WTC11 (cell line): ENCODE data around the gene MFN1. TPM values are rescaled to one million over a fixed set of nuclear protein-coding genes. Genes with fewer than 3 reads are reported as not detected.

Experiments used
- ATAC-seq: fragments of 200-7000 bp; cut with Tn5 transposase; 2 replicates; pipeline ENCODE4 v1.10.0; 2021; ENCODE audit warnings: mild to moderate bottlenecking, moderate library complexity
- CTCF ChIA-PET: fragments of 300-600 bp; sonication (Branson Sonifier 250); formaldehyde crosslinking; loops from one replicate; lab custom pipeline; 2021; ENCODE audit warnings: antibody characterized with exemption; lab: Charles Lee
- POLR2A ChIA-PET: fragments of 350-600 bp; sonication (Branson Sonifier 250); formaldehyde crosslinking; loops from one replicate; lab custom pipeline; 2021; ENCODE audit warnings: antibody characterized with exemption; lab: Charles Lee
- DNase-seq: peaks from one replicate; pipeline ENCODE4 v3.0.0; 2021; ENCODE audit warnings: low spot score
- H3K27ac Mint-ChIP-seq: 2 replicates; pipeline ENCODE4 v1.8.0; 2021; ENCODE audit warnings: mixed read lengths
- H3K27me3 Mint-ChIP-seq: 2 replicates; pipeline ENCODE4 v1.8.0; 2021; ENCODE audit warnings: low read depth, mild to moderate bottlenecking, moderate library complexity, mixed read lengths
- H3K36me3 Mint-ChIP-seq: 2 replicates; pipeline ENCODE4 v1.8.0; 2021; ENCODE audit warnings: mixed read lengths
- H3K4me1 Mint-ChIP-seq: 2 replicates; pipeline ENCODE4 v1.8.0; 2022; ENCODE audit warnings: mixed read lengths
- H3K4me3 Mint-ChIP-seq: 2 replicates; pipeline ENCODE4 v1.8.0; 2021; ENCODE audit warnings: mild to moderate bottlenecking, moderate library complexity, mixed read lengths
- H3K9me3 Mint-ChIP-seq: 2 replicates; pipeline ENCODE4 v1.8.0; 2021; ENCODE audit warnings: mixed read lengths
- ETV6 ChIP-seq: sonication (generic); formaldehyde crosslinking; IDR thresholded peaks from 2 replicates; pipeline ENCODE4 v1.8.1; 2022; ENCODE audit warnings: mild to moderate bottlenecking, missing genetic modification reagents
- GTF2I ChIP-seq: fragments of 250-450 bp; sonication (Bioruptor Pico); conservative IDR thresholded peaks from 2 replicates; pipeline ENCODE4 v1.4.0; 2021; ENCODE audit warnings: mild to moderate bottlenecking
- IRF2 ChIP-seq: sonication (generic); formaldehyde crosslinking; IDR thresholded peaks from 2 replicates; pipeline ENCODE4 v1.8.0; 2022; ENCODE audit warnings: low read depth, missing genetic modification reagents, borderline replicate concordance
- JUN ChIP-seq: sonication (generic); formaldehyde crosslinking; IDR thresholded peaks from 2 replicates; pipeline ENCODE4 v1.8.0; 2023; ENCODE audit warnings: mild to moderate bottlenecking, missing genetic modification reagents
- NFATC4 ChIP-seq: fragments of 250-450 bp; sonication (Bioruptor Pico); IDR thresholded peaks from 2 replicates; pipeline ENCODE4 v1.9.0; 2021; ENCODE audit warnings: mild to moderate bottlenecking
- NFE2L1 ChIP-seq: sonication (generic); formaldehyde crosslinking; IDR thresholded peaks from 2 replicates; pipeline ENCODE4 v1.8.1; 2023; ENCODE audit warnings: missing genetic modification reagents
- NR1H2 ChIP-seq: sonication (generic); formaldehyde crosslinking; IDR thresholded peaks from 2 replicates; pipeline ENCODE4 v1.9.0; 2021; ENCODE audit warnings: mild to moderate bottlenecking, moderate library complexity, missing genetic modification reagents
- PRDM15 ChIP-seq: sonication (generic); formaldehyde crosslinking; IDR thresholded peaks from 2 replicates; pipeline ENCODE4 v1.8.0; 2022; ENCODE audit warnings: missing genetic modification reagents
- TCF7 ChIP-seq: sonication (generic); formaldehyde crosslinking; IDR thresholded peaks from 2 replicates; pipeline ENCODE4 v1.8.0; 2022; ENCODE audit warnings: mild to moderate bottlenecking, low read depth, missing genetic modification reagents, moderate library complexity
- TEAD4 ChIP-seq: sonication (generic); formaldehyde crosslinking; IDR thresholded peaks from 2 replicates; pipeline ENCODE4 v1.8.0; 2022; ENCODE audit warnings: mild to moderate bottlenecking, missing genetic modification reagents
- ZNF121 ChIP-seq: sonication (generic); formaldehyde crosslinking; IDR thresholded peaks from 2 replicates; pipeline ENCODE4 v1.8.0; 2023; ENCODE audit warnings: missing genetic modification reagents
- ZNF232 ChIP-seq: sonication (generic); formaldehyde crosslinking; IDR thresholded peaks from 2 replicates; pipeline ENCODE4 v1.8.0; 2022; ENCODE audit warnings: mild to moderate bottlenecking, missing genetic modification reagents
- ZNF281 ChIP-seq: sonication (generic); formaldehyde crosslinking; IDR thresholded peaks from 2 replicates; pipeline ENCODE4 v1.8.0; 2023; ENCODE audit warnings: mild to moderate bottlenecking, missing genetic modification reagents
- ZNF396 ChIP-seq: fragments of 250-450 bp; sonication (Bioruptor Pico); IDR thresholded peaks from 2 replicates; pipeline ENCODE4 v1.8.0; 2021; ENCODE audit warnings: mild to moderate bottlenecking, moderate library complexity, borderline replicate concordance
- ZNF416 ChIP-seq: fragments of 250-450 bp; sonication (Bioruptor Pico); IDR thresholded peaks from 2 replicates; pipeline ENCODE4 v1.9.0; 2021; ENCODE audit warnings: mild to moderate bottlenecking, inconsistent platforms
- ZNF423 ChIP-seq: fragments of 250-450 bp; sonication (Bioruptor Pico); IDR thresholded peaks from 2 replicates; pipeline ENCODE4 v2.1.2; 2022; ENCODE audit warnings: mild to moderate bottlenecking, moderate library complexity
- ZSCAN18 ChIP-seq: fragments of 250-450 bp; sonication (Bioruptor Pico); IDR thresholded peaks from 2 replicates; pipeline ENCODE4 v2.1.2; 2022; ENCODE audit warnings: mild to moderate bottlenecking, moderate library complexity
- total RNA-seq: library from RNA; stranded (reverse); gene quantifications from 3 replicates; pipeline ENCODE4 v1.2.3, GENCODE V29; 2021
- TF ChIP-seq, protein P1 (sequence below): sonication (generic); formaldehyde crosslinking; IDR thresholded peaks from 2 replicates; pipeline ENCODE4 v1.8.1; 2023; ENCODE audit warnings: mild to moderate bottlenecking, missing genetic modification reagents
- TF ChIP-seq, protein P2 (sequence below): sonication (generic); formaldehyde crosslinking; IDR thresholded peaks from 2 replicates; pipeline ENCODE4 v1.8.1; 2023; ENCODE audit warnings: mild to moderate bottlenecking, missing genetic modification reagents, moderate library complexity

MFN1 gene
- total RNA-seq, 1 experiment from 2014 or later, result 42.7 TPM

DNA sequence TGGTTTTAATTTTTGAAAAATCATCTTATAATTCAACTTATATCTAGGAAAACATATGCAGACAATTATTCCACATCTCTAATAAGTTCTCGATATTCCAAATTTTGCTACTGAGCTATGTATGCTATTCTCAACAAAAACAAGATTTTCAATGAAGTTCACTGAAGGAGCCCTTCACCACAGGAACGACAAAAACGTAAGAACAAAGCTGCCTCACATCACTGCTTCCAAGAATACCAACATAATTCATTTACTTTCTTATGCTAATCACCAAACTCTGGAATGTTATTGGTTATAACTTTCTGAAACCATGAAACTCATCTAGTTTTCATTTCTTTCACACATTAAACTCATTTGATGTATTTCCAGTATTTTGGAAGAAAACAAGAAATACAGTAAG, 54.1 kb downstream of the MFN1 start:
- POLR2A ChIA-PET, result no interaction called here
- Mint-ChIP-seq H3K4me1 (peaks cover 44% of the 10 kb centered on the region), H3K4me3 (no peak overlapping the region), H3K27me3 (no peaks in the 10 kb centered on the region), H3K27ac (no peak overlapping the region), H3K36me3 (peaks cover 11% of the 10 kb centered on the region; the same call in 1 of the 2 replicates), H3K9me3 (no peaks in the 10 kb centered on the region)
- CTCF ChIA-PET, result interaction anchor here (1.8 kb wide), 1 partner anchor 248 kb away, joined by 5 read pairs; no protein-coding TSS in a partner anchor
- no peak for DNase-seq
- ATAC-seq, result no peak
- TF ChIP-seq PRDM15 (CRISPR knock-in tag) (no peak), ZNF416 (no peak)

- ChIA-PET CTCF (interaction anchor here (1.8 kb wide), 1 partner anchor 247 kb away, joined by 5 read pairs; no protein-coding TSS in a partner anchor), POLR2A (interaction anchor here (0.6 kb wide), 1 partner anchor 1460 kb away, joined by 3 read pairs; no protein-coding TSS in a partner anchor)
- Mint-ChIP-seq H3K9me3 (no peaks in the 10 kb centered on the region), H3K27me3 (no peaks in the 10 kb centered on the region), H3K27ac (peak overlapping the region; percentile 98), H3K4me3 (no peak overlapping the region), H3K36me3 (peaks cover 11% of the 10 kb centered on the region; the same call in 1 of the 2 replicates), H3K4me1 (peaks cover 44% of the 10 kb centered on the region)
- ATAC-seq (peak; percentile 12; the same call in 1 of the 2 replicates), DNase-seq (no peak)
- TF ChIP-seq IRF2 (CRISPR knock-in tag), result no peak
These were observed 55.5 kb downstream of the MFN1 start for GRCh38 chr3:179402963-179403362.

DNA sequence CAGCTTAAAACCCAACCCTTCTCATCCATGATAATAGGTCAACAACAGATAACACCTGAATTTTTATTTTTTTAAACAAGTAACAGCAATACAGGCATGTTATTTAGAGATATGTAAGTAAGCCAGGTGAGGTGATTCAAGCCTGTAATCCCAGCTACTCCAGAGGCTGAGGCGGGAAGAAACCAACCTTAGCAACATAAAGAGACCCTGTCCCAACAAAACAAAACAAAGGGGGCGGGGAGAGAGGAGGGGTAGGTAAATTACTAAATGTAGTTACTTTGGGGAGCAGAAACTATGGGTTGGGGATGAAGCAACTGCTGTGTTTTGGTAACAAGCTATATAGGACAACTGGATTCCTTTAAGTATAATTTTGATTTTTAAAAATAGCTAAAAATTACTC, 56.8 kb downstream of the MFN1 start:
- POLR2A ChIA-PET, result no interaction called here
- ATAC-seq (peak; percentile 72), DNase-seq (no peak)
- Mint-ChIP-seq H3K4me3 (no peak overlapping the region), H3K27me3 (no peaks in the 10 kb centered on the region), H3K27ac (0 out of 2 replicates have a peak overlapping the region, but pooled peaks have one; percentile 32), H3K9me3 (no peaks in the 10 kb centered on the region), H3K36me3 (peaks cover 11% of the 10 kb centered on the region; the same call in 1 of the 2 replicates), H3K4me1 (peaks cover 44% of the 10 kb centered on the region)
- TF ChIP-seq ZNF121 (CRISPR knock-in tag) (no peak), TCF7 (no peak)
- CTCF ChIA-PET, result no interaction called here

- Mint-ChIP-seq H3K9me3 (no peaks in the 10 kb centered on the region), H3K4me1 (peaks cover 9% of the 10 kb centered on the region), H3K27me3 (no peaks in the 10 kb centered on the region), H3K36me3 (peaks cover 3% of the 10 kb centered on the region)
- POLR2A ChIA-PET, result no interaction called here
- ATAC-seq, result peak; percentile 66
- CTCF ChIA-PET, result interaction anchor here (0.6 kb wide), 1 partner anchor 16 kb away, joined by 5 read pairs; no protein-coding TSS in a partner anchor
- TF ChIP-seq ZNF232 (no peak), NR1H2 (CRISPR knock-in tag) (no peak), ZNF396 (CRISPR knock-in tag) (no peak), TEAD4 (CRISPR knock-in tag) (no peak), ZNF121 (CRISPR knock-in tag) (no peak), ZSCAN18 (CRISPR knock-in tag) (no peak), GTF2I (no peak), NFE2L1 (CRISPR knock-in tag) (no peak), ZNF423 (CRISPR knock-in tag) (no peak), NFATC4 (CRISPR knock-in tag) (no peak), ETV6 (CRISPR knock-in tag) (no peak), JUN (CRISPR knock-in tag) (no peak), ZNF281 (CRISPR knock-in tag) (no peak)
- TF ChIP-seq, protein P1, sequence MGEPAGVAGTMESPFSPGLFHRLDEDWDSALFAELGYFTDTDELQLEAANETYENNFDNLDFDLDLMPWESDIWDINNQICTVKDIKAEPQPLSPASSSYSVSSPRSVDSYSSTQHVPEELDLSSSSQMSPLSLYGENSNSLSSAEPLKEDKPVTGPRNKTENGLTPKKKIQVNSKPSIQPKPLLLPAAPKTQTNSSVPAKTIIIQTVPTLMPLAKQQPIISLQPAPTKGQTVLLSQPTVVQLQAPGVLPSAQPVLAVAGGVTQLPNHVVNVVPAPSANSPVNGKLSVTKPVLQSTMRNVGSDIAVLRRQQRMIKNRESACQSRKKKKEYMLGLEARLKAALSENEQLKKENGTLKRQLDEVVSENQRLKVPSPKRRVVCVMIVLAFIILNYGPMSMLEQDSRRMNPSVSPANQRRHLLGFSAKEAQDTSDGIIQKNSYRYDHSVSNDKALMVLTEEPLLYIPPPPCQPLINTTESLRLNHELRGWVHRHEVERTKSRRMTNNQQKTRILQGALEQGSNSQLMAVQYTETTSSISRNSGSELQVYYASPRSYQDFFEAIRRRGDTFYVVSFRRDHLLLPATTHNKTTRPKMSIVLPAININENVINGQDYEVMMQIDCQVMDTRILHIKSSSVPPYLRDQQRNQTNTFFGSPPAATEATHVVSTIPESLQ, result no peak
- TF ChIP-seq, protein P2, sequence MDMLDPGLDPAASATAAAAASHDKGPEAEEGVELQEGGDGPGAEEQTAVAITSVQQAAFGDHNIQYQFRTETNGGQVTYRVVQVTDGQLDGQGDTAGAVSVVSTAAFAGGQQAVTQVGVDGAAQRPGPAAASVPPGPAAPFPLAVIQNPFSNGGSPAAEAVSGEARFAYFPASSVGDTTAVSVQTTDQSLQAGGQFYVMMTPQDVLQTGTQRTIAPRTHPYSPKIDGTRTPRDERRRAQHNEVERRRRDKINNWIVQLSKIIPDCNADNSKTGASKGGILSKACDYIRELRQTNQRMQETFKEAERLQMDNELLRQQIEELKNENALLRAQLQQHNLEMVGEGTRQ (CRISPR knock-in tag), result no peak
- TF ChIP-seq, all 79 proteins: peak for 0
- DNase-seq, result no peak
- Mint-ChIP-seq H3K4me3 (no peak overlapping the region), H3K27ac (peak overlapping the region; percentile 34; the same call in 1 of the 2 replicates)
These were observed 62.8 kb downstream of the MFN1 start for GRCh38 chr3:179410331-179410730.
